Fibroblast of lung (primary cell): ENCODE measurements around the gene UBN2.

Source experiments
- EZH2 ChIP-seq: IDR thresholded peaks from 2 replicates; pipeline ENCODE4 v1.5.1; 2012; ENCODE audit warnings: low read length, control low read depth, mild to moderate bottlenecking; ENCODE audit errors: missing control alignments
- TF ChIP-seq, protein P1 (sequence below), 2 donors: IDR thresholded peaks in 1 of 2; conservative IDR thresholded peaks in 1 of 2; 1 replicate in 1 of 2; 2 replicates in 1 of 2; pipeline ENCODE4 v1.5.1; 2011 to 2012; ENCODE audit warnings: low read length in 2 of 2, control low read depth in 1 of 2, inconsistent platforms in 1 of 2, low read depth in 1 of 2, mild to moderate bottlenecking in 1 of 2

- TF ChIP-seq, protein P1, sequence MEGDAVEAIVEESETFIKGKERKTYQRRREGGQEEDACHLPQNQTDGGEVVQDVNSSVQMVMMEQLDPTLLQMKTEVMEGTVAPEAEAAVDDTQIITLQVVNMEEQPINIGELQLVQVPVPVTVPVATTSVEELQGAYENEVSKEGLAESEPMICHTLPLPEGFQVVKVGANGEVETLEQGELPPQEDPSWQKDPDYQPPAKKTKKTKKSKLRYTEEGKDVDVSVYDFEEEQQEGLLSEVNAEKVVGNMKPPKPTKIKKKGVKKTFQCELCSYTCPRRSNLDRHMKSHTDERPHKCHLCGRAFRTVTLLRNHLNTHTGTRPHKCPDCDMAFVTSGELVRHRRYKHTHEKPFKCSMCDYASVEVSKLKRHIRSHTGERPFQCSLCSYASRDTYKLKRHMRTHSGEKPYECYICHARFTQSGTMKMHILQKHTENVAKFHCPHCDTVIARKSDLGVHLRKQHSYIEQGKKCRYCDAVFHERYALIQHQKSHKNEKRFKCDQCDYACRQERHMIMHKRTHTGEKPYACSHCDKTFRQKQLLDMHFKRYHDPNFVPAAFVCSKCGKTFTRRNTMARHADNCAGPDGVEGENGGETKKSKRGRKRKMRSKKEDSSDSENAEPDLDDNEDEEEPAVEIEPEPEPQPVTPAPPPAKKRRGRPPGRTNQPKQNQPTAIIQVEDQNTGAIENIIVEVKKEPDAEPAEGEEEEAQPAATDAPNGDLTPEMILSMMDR (conservative IDR thresholded peaks at IDR 0.05 in 1 of 2, IDR thresholded peaks at IDR 0.05 in 1 of 2; ENCODE audit: low read depth in 1 of 2, low read length in 2 of 2), result peak; percentile 30 to 49
- no peak for TF ChIP-seq EZH2
Observed at GRCh38 chr7:139321071-139321745, 90.2 kb downstream of the UBN2 start.
